HG02870 (cell line): ENCODE measurements around the gene GDAP1L1.
"Not testable (repeated sequence)": the region's sequence is repeated elsewhere in the genome, so short reads cannot be mapped to it uniquely, and the experiment has no call there.

Experiments used
- ATAC-seq: cut with Tn5 transposase; IDR thresholded peaks from one replicate; pipeline ENCODE4 v1.9.1; 2021; ENCODE audit warnings: mild to moderate bottlenecking, moderate library complexity; ENCODE audit not compliant: unreplicated experiment

GDAP1L1 gene

DNA sequence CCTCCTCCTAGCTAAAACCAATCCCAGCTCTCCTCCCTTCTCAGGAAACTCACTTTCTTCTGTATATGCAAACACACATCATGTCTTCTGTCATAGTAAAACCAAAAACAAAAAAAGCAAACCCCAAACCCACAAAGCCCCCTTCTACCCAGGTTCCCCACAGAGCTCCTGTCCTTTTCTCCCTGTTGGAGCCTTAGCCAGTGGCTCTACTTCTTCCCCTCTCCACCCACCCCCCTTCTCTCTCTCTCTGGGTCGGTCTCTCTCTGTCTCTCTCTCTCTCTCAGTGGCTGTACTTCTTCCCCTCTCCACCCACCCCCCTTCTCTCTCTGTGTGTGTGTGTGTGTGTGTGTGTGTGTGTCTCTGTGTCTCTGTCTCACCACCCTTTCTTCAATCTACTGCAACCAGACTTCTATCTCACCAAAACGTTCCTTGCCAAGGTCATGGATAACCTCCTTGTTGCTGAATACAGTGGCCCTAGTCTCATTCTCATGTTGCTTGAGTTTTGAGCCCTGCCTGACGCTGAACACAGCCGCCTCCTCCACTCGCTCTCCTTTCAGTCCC is 27.9 kb upstream of the GDAP1L1 start:
- no peak for ATAC-seq

DNA sequence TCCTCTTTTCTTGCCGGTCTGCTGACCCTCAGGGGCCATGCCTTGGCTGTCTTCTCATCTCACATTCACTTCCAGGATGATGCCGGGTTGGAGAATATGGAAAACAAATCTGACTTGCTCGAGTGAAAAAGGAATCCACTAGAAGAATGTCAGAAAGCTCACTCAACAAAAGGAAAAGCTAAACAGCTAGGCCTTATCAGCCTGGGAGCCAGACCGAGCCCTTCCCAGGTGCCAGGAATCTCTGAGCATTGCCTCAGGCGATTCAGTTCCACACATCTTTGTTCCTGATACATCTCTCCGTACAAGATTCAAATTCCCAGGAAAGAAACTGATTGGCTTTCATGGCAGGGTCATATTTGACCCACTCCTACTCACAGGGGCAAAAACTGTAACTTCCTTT is 27.3 kb upstream of the GDAP1L1 start:
- ATAC-seq = no peak

DNA sequence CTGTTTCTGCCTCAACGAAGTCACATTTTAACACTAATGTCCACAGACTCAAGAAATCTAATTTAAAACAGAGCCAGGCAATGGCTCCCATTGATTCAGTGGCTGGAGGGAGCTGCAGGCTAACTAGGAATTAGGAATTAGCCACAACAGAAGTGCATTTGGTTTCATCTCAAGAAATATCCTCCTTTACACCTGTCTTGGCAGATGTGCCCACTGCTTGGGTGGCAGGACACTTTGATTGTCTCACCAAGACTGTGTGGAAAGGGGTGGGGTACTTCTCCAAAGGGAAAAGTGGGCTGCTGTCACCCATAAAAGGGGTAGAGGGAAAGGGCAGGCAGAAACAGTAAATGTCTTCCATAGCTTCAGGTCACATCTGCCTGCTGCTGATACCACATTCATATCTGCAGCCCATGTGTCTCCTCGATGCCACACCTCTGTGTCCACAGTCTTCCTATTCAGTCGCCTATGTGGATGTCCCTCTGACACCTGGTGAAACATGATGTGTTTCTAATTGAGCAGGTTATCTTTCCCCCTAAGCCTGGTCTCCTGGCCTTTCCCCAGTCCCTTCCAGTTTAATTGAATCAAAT is 25.6 kb upstream of the GDAP1L1 start:
- no peak for ATAC-seq

DNA sequence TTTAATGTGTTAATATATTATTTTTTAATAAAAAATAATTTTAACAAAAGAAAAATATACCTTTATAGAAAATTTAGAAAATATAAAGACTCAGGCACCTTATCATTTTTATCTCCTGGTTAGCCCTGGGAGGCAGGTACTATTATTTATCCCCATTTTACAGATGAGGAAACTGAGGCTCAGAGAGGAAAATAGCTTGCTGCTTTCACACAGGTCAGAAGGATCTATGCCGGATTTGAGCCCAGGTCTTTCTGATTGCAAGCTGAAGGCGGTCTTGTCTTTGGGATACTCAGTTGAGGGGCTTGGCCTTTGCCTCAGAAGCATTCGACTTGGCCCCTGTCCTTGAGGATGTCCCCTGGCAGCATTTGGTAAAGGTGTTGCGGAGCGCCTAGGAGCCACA is 25.1 kb upstream of the GDAP1L1 start:
- no peak for ATAC-seq

DNA sequence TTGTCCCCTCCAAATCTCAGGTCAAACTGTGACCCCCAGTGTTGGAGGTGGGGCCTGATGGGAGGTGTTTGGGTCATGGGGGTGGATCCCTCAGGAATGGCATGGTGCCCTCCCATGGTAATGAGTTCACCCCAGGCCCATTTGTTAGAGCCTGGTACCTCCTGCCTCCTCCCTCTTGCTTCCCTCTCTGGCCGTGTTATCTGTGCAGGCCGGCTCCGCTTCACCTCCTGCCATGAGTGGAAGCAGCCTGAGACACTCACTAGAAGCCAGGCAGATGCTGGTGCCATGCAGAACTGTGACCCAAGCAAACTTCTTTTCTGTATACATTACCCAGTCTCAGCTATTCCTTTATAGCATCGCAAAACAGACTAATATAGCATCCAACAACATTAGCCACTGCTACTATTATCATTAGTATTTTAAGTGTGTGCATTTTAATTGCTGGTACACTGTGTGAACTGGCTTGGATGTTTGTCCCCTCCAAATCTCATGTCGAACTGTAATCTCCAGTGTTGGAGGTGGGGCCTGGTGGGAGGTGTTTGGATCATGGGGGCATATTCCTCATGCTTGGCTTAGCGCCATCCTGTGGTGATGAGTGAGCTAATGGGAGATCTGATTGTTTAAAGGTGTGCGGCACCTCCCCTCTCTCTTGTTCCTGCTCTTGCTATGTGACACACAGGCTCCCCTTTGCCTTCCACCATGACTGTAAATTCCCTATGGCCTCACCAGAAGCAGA is 24.3 kb upstream of the GDAP1L1 start:
- ATAC-seq = no peak

DNA sequence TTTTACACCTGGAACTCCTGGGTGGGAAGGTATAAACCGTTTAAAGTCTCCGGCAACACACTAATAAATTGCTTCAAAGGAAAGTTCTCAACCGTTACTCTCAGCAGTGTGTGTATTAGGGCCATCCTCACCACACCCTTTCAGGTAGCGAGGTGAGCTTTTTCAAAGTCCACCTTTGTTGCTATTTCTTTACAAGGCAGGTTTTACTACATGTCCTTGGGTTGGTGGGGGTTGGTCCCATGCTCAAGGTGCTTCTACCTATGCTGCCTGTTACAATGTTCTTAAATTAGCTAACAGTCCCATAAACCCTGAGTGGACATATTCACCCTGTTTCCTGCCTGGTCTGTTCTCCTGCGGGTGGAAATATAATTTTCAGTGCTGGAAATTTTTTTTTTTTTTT is 23.4 kb upstream of the GDAP1L1 start:
- ATAC-seq = no peak

DNA sequence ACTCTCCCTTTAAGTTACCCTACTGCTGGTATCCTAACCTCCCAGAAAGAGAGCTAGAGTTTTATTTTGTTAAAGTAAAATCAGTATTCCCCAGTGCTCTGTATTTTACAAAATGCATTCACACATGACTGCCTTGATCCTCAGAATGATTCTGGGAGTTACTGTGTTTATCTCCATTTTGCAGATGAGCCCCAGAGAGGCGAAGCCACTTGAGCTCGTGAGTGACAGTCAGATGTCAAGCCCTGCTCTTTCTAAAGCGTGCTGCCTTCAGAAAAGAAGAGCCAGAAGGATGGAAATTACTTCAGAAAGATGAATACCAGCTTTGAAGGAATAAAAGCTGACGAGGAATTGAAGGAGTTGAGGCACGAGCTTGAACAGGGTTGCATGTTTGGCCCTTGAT is 22.5 kb upstream of the GDAP1L1 start:
- no peak for ATAC-seq

DNA sequence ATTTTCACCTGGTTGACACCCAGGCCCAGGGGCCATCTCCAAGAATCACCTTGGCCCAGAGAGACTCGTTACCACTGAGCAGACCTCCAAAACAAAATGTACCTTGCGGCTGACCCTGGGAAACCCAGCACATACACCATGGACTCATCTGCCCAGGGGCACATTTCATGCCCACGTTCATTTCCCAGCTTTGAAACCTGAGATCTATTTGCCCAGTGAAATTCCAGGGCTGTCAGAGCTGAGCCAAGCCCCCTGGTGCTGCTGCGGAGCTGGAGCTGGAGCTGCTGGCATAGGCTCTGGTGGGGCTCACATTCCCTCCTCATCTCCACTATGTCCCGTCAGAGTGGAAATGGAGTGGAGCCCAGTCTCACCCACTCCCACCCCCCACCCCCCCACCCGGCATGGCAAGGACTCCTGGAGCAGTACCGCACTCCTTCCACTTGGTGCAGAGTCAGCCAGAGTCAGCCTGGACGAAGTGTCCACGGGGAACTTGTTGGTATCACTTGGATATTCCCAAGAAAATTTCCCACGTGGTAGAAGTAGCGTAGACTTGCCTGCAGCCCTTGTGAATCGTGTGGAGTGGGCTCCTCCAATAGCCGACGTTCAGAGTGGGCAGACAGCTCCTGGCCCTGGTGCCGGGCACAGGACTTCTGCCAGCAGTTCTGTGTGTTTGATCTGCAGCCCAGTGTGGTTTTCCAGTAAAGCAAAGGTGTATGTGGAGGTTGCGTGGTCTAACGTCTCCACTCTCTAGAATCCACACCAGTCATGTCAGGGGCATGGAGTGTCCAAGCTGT is 18.4 kb upstream of the GDAP1L1 start:
- no peak for ATAC-seq

DNA sequence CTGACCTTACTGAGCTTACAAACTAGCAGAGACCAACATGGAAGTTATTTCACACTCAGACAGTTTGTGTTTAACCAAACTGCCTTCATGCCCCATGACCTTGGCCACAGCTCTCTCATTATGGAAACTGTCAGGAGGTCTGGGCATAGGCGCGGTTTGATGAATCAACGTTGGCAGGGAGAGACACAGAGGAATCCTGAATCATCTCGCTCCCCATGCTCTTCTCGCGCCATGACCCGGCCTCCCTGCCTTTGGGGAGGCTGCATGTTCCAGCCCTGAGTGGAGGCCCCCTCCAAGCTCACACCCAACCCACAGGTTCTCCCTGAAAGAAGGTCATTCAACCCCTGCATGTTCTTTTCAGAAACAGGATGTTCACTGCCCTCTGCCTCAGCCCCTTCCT is 15.9 kb upstream of the GDAP1L1 start:
- ATAC-seq = no peak

DNA sequence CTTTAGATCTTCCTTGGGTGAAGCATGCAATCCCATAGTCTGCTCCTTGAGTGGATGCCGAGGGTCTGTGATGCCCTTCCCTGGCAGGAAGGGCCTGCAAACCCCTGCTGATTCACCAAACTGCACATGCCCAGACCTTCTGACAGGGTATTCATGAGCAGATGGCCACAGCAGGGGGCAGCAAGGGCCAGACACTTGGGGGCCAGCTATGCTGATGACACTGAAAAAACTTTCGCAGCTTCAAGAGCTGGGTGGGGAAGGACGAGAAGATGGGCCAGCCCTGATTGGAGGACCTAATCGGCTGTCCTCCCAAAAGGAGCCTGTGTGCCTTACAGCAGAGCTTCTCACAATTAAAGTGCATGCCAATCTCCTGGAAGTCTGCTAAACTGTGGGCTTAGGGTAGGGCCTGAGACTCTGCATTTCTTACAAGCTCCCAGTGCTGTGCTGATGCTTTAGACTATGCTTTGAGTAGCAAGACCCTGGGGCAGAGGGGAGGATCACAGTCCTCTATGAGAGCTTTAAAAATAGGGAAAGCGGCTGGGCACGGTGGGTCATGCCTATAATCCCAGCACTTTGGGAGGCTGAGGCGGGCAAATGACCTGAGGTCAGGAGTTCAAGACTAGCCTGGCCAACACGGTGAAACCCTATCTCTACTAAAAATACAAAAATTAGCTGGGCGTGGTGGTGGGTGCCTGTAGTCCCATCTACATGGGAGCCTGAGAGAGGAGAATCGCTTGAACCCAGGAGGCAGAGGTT is 15.2 kb upstream of the GDAP1L1 start:
- ATAC-seq = no peak

DNA sequence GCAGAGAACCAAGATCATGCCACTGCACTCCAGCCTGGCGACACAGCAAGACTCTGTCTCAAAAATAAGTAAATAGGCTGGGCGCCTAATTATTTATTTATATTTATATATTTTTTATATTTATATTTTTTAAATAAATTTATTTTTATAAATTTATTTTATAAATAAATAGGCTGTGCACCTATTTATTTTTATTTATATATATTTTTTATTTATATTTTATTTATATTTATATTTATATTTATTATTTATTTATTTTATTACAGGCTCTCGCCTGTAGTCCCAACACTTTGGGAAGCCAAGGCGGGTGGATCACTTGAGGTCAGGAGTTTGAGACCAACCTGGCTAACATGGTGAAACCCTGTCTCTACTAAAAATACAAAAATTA is 14.6 kb upstream of the GDAP1L1 start:
- ATAC-seq = not testable (repeated sequence)

DNA sequence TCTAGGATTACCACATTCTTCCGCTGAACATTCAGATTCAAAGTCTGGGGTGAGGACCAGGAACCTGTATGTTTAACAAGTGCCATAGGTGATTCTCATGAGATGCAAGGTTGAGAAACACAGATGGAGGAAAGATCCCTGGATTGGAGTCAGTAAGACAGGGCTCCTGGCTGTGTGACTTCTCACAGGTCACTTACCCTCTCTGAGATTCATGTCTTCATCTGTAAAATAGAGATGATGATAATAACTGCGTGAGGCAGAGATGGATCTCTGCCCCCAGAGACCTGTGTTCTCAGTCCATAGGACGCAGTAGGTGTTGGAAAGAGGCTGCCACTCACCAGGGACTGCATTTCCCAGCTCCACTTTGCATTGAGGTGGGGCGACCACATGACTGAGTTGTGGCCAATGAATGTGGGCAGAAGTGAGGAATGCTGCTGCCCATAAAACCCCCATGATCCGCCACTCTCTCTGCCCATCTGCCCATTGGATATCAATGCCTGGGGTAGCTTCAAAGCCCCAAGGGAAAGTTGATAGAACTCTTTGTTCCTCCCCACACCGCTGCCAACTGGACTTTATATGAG is 13.6 kb upstream of the GDAP1L1 start:
- no peak for ATAC-seq

DNA sequence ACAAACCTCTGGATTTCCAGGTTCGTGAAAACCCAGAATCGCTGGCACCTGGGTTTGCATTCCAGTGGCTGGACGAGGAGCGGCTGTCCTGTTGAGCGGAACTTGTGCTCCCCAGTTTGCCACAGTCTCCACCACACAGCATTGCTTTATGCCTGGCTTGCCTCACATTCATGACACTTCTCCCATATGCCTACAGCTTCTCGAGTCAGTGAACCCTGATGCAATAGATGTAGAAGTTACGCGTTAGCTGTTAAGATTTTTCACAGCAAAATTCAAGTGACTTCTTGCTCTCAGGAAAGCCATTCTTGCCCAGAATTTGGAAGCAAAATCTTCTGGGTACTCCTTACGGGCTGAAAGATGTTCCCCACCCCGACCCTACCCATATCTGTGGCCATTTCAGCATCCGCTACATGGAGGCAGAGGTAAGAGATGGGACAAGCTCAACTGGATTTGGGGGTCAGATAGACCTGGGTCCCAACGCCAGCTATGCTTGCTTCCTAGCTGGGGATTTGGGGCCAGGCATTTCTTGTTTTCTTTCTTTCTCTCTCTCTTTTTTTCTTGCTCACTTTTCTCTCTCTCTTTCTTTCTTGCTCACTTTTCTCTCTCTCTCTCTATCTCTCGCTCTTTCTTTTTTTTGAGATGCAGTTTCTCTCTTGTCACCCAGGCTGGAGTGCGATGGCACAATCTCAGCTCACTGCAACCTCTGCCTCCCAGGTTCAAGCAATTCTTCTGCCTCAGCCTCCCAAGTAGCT is 12.4 kb upstream of the GDAP1L1 start:
- ATAC-seq = no peak

DNA sequence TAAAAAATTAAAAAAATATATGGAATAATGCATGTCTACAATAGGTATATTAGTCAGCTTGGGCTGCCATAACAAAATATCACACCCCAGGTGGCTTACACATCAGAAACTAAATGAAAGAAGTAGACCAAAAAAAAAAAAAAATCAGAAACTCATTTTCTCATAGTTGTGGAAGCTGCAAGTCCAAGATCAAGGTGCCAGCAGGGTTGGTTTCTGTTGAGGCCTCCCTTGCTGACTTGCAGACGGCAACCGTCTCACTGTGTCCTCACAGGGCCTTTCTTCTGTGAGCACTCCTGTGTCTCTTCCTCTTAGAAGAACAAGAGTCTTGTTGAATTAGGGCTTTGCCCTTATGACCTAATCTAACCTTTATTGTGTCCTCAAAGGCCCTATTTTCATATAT is 11.4 kb upstream of the GDAP1L1 start:
- ATAC-seq = no peak

DNA sequence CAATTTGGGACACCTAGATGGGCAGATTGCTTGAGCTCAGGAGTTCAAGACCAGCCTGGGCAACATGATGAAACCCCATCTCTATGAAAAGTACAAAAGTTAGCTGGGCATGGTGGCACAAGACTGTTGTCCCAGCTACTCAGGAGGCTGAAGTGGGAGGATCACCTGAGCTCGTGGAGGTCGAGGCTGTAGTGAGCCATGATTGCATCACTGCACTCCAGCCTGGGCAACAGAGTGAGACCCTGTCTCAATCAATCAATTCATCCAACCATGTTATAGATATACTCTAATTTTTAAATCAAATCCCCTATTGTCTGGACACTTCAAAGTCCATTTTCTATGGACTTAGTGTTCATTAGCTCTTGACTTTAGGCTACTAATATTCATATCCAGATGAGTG is 10.3 kb upstream of the GDAP1L1 start:
- not testable (repeated sequence) for ATAC-seq

DNA sequence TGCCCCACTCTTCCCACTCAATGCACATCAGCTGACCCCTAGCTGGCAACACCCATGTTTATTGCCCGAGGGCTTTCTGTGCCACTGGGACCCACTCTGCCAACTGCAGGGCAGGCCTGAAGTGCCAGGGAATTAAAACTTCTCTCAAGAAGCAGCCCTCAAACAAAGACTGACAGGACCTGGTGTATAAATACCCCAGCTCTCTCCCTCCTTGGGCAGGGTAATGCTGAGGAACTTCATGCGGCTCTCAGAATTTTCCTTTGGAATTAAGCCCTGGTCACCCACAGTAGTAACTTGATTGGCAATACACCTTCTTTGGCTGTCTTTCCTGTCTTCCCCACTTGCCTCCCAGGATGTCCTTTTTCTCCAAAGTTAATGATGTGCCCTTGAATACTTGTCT is 5.3 kb upstream of the GDAP1L1 start:
- no peak for ATAC-seq

DNA sequence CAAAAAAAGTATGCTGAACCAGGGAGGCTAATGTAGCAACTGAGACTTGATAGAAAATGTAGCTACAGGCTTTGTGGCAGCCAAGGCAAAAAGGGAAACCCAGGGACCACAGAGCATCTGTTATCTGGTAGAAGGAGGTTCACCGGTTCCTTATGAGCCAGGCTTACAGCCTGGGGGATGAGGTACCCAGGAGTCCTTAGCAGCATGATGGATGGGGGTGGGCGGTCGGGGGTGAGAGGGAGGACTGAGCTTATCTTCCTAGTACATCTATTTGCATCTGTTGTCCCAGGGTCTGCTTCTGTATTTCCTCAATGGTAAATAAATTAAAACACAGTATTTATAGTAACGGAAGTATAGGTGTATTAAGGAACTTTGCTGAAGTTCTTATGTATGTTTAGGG is 1.1 kb upstream of the GDAP1L1 start:
- ATAC-seq = no peak

DNA sequence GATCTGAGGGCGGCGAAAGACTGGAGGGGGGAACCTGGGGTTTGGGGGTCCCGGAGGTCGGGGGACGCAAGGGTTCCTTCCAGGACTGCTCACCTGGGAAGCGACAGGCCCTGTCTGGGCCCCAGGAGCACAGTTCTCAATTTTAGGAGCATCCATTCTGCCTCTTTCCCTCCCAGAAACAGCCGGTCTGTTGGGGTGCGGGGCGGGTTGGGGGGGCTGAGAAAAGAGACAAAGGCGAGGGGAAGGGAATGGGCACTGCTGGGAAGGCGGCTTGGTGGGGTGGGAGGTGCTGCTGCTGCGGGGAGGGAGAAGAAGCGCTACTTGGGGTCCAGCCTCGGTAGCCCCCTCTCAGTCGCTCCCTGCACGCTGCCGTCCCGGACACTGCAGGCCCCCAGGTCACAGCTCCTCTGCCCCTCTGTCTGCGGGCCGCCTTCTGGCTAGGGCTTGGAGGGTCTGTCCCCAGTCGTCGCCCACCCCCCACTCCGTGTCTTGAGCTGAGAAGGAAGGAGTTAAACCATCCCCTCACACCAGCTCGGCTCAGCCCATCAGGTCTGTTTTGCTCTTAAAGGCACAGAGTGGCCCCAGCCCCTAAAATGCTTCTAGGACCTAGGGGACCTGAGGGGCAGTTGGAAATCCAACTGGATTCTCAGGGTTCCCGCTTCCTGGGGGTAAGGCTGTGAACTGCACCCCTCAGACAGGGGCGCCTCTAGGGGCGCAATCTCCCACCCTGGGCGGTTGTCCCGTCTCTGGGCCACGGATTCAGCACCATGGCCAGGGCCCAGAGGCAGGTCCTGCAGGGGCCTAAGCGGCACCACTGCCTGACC is 690 bp downstream of the GDAP1L1 start:
- ATAC-seq = no peak

DNA sequence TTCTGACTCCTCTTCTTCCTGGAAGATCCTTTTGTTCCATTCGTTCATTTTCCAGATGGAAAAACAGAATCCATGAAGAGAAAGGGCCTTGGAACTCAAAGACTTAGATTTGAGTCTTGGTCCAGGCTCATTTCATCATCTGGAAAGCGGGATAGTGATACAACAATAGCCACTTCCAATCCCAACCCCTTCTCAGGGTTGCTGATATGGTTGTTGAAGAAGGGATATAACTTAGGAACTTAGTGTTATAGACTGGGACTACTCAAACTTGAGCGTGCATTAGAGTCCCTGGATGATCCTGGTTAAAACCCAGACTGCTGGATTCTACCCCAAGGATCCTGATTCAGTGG is 1.3 kb downstream of the GDAP1L1 start:
- ATAC-seq = no peak
